ENCODE results near the gene EMID1. TPM values are rescaled to one million over a fixed set of nuclear protein-coding genes. Genes with fewer than 3 reads are reported as not detected.

EMID1 gene
- total RNA-seq, 4 donors from 2014 or later: 2.8 to 4.8 (median 3.6) TPM

DNA sequence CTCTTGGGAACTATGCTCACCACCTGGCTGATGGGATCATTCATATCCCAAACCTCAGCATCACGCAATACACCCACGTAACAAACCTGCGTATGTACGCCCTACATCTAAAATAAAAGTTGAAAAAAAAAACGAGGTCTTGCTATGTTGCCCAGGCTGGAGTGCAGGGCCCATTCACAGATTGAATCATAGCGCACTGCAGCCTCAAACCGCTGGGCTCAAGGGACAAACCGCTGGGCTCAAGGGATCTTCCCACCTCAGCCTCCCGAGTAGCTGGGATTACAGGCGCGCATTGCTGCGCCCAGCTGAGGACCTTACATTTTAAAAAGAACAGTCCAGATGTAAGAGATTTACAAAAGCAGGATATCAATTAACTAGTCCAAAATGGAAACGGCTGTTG lies 41.9 kb upstream of the EMID1 start:
- no peak overlapping the region for H3K4me3 ChIP-seq (ENCODE audit: low read depth, poor library complexity, severe bottlenecking)
- TF ChIP-seq POLR2A (IDR thresholded peaks at IDR 0.05): no peak
- TF ChIP-seq CTCF (IDR thresholded peaks at IDR 0.05): no peak
- intact Hi-C loops (cut with DNase I; ENCODE audit: low total_unique reads): no loop called here
- 87 to 91% methylated on average over 13 of the region's 13 CpGs for WGBS, 2 donors
- DNase-seq (ENCODE audit: low spot score in 2 of 2): no peak

- no peak overlapping the region for H3K4me3 ChIP-seq (ENCODE audit: low read depth, poor library complexity, severe bottlenecking)
- intact Hi-C loops (cut with DNase I; ENCODE audit: low total_unique reads): no loop called here
- TF ChIP-seq CTCF (IDR thresholded peaks at IDR 0.05) (no peak), POLR2A (IDR thresholded peaks at IDR 0.05) (no peak)
- DNase-seq (ENCODE audit: low spot score in 2 of 2): no peak
- WGBS, 2 donors: 73% methylated on average over 11 of the region's 11 CpGs
Observed at GRCh38 chr22:29165321-29166060, 40.2 kb upstream of the EMID1 start.

- no peak for DNase-seq (ENCODE audit: low spot score in 2 of 2)
- WGBS, 2 donors: 81 to 87% methylated on average over 6 of the region's 6 CpGs
- H3K4me3 ChIP-seq (ENCODE audit: low read depth, poor library complexity, severe bottlenecking): no peak overlapping the region
- TF ChIP-seq POLR2A (IDR thresholded peaks at IDR 0.05): no peak
- no peak for TF ChIP-seq CTCF (IDR thresholded peaks at IDR 0.05)
- intact Hi-C loops (cut with DNase I; ENCODE audit: low total_unique reads): no loop called here
Observed at GRCh38 chr22:29166180-29166579, 39.5 kb upstream of the EMID1 start.

DNA sequence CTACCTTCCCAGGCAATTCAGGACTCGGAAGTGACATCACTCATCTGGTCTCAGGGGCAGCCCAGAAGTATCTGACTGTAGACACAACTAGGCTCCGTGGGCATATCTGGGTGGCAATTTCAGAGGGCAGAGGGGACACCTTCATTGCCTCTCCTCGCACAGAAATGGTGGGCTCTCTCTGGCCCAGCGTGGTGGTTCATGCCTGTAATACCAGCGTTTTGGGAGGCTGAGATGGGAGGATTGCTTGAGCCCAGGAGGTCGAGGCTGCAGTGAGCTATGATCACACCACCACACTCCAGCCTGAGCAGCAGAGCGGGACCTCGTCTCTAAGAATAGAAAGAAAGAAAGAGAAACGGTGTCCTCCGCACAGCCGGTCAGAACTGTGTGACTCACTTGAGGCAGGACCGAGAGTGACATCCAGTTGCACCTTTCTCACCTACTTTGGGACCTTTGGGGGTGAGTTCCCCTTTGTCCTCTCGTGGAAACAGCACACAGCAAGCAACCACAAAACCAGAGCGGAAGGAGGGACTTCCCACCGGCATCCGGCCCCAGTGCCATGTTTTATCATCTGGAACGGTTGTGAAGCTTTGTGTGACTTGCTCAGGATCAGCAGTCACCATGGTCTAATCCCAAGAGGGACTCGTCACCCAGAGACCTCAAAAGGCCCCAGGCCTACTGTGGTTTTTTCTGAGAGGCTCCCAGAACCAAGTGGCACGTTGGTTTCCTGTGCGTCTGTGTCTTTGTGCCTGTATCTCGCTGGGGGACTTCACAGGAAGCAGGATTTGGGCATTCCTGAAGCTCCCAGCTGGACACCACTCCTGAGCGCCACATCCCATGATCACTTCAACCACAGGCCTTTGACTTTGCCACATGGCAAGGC lies 38.4 kb upstream of the EMID1 start:
- WGBS, 2 donors: 79 to 87% methylated on average over 22 of the region's 22 CpGs
- intact Hi-C loops (cut with DNase I; ENCODE audit: low total_unique reads): no loop called here
- no peak for DNase-seq (ENCODE audit: low spot score in 2 of 2)
- no peak for TF ChIP-seq CTCF (IDR thresholded peaks at IDR 0.05)
- no peak for TF ChIP-seq POLR2A (IDR thresholded peaks at IDR 0.05)
- no peak overlapping the region for H3K4me3 ChIP-seq (ENCODE audit: low read depth, poor library complexity, severe bottlenecking)

DNA sequence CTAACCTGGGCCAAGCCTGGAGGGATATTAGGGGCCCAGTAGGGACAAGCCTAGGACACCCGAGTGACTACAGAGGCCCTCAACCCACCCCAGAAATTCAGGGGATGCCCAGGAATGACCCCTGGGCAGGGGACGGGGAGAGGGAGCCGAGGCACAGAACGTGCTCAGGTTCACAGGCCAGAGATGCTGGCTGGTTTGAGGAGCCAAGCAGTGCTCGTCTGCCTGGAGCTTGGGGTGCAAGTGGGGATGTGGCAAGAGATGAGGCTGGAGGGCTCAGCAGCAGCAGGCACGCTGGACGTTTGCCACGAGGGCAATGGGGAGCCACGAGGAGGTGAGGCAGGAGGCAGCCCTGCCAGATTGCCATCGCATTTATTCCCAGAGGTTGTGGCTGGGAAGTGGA lies 34.0 kb upstream of the EMID1 start:
- DNase-seq (ENCODE audit: low spot score in 2 of 2): no peak
- 77% methylated on average over 9 to 10 of the region's 10 CpGs for WGBS, 2 donors
- no peak for TF ChIP-seq CTCF (IDR thresholded peaks at IDR 0.05)
- no peak for TF ChIP-seq POLR2A (IDR thresholded peaks at IDR 0.05)
- no peak overlapping the region for H3K4me3 ChIP-seq (ENCODE audit: low read depth, poor library complexity, severe bottlenecking)
- intact Hi-C loops (cut with DNase I; ENCODE audit: low total_unique reads): no loop called here
